ENCODE measurements around the gene SCUBE1. TPM values are rescaled to one million over a fixed set of nuclear protein-coding genes. Genes with fewer than 3 reads are reported as not detected.

The SCUBE1 gene
- total RNA-seq, 2 experiments from 2014 or later: not detected

DNA sequence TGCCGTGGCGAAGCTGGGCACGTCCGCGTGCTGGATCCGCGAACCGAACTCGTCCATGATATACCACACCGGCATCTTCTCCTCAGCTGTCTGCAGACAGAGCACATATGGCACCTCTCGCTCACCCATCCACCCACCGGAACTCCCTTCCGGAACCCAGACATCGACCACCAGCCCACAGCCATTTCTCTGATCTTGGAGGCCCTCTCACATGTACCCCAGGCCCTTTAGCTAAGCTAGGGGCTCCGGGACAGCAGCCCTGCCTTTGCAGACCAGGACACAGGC lies 163.3 kb downstream of the SCUBE1 start:
- no peak for DNase-seq (ENCODE audit: low spot score)
- H4K20me1 ChIP-seq (ENCODE audit: insufficient read depth, low read length): no peaks in the 10 kb centered on the region
- H3K4me3 ChIP-seq (ENCODE audit: low read depth, low read length, poor library complexity, severe bottlenecking): no peak overlapping the region
- peaks cover 80% of the 10 kb centered on the region for H3K36me3 ChIP-seq (ENCODE audit: insufficient read depth, low read length)
- BruUV-seq (replicated peaks): no TSS peak
- no peak overlapping the region for H2AFZ ChIP-seq (ENCODE audit: low read length)
- no peak overlapping the region for H3K27ac ChIP-seq (ENCODE audit: low read depth, low read length, poor library complexity, severe bottlenecking)
- intact Hi-C loops (cut with micrococcal nuclease; ENCODE audit: unreplicated experiment): no loop called here
- ChIA-PET CTCF (ENCODE audit: unreplicated experiment) (no interaction called here), POLR2A (no interaction called here)
- peaks cover 7% of the 10 kb centered on the region for H3K4me1 ChIP-seq (ENCODE audit: insufficient read depth, low read length, poor library complexity, severe bottlenecking)
- no peaks in the 10 kb centered on the region for H3K9me3 ChIP-seq (ENCODE audit: low read length)
- H3K79me2 ChIP-seq (ENCODE audit: insufficient read depth, low read depth, low read length): peaks cover 8% of the 10 kb centered on the region; the same call in 1 of the 2 replicates
- TF ChIP-seq EZH2phosphoT487 (IDR thresholded peaks at IDR 0.05; ENCODE audit: borderline replicate concordance, low read depth, low read length): no peak
- TF ChIP-seq, protein P1, sequence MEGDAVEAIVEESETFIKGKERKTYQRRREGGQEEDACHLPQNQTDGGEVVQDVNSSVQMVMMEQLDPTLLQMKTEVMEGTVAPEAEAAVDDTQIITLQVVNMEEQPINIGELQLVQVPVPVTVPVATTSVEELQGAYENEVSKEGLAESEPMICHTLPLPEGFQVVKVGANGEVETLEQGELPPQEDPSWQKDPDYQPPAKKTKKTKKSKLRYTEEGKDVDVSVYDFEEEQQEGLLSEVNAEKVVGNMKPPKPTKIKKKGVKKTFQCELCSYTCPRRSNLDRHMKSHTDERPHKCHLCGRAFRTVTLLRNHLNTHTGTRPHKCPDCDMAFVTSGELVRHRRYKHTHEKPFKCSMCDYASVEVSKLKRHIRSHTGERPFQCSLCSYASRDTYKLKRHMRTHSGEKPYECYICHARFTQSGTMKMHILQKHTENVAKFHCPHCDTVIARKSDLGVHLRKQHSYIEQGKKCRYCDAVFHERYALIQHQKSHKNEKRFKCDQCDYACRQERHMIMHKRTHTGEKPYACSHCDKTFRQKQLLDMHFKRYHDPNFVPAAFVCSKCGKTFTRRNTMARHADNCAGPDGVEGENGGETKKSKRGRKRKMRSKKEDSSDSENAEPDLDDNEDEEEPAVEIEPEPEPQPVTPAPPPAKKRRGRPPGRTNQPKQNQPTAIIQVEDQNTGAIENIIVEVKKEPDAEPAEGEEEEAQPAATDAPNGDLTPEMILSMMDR (conservative IDR thresholded peaks at IDR 0.05; ENCODE audit: low read length): no peak
- no peak overlapping the region for H3K4me2 ChIP-seq (ENCODE audit: low read length)
- H3K9me2 ChIP-seq (ENCODE audit: insufficient read depth, low read length): no peaks in the 10 kb centered on the region

DNA sequence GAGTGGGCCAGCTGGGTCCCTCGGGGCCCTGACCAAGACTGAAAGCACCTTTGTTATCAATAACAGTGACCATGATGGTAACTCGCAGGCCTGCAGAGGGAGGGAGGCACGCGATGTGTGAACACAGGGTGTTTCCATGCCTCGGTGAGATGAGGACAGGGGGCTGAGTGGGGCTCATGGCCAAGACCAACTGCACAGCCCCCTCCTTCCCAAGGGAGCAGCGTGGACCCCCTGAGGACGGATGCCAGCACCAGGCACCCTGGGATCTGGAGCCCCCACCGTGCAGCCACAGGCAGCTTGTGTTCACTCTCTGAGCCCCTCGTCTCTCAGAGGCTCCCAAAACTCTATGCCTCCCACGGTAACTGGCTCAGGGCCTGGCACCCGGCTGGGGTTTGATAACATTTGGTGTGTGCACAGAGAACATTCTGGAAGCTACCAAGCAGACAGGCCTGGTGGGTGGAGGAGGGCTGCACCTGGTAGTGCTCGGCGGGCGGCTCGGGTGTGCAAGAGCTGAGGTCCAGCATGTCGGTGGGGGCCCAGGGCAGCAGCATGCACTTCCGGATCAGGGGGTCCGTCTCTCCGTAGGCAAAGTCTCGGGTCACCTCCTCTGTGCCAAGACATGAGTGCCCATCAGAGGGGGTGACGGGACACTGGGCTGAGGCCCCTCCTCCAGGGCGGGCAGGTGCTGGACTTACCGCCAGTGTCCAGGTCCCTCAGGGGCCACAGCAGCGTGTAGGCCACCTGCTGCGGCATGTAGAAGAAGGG lies 163.8 kb downstream of the SCUBE1 start:
- no peak for DNase-seq (ENCODE audit: low spot score)
- POLR2A ChIA-PET: no interaction called here
- Histone ChIP-seq H3K79me2 (ENCODE audit: insufficient read depth, low read depth, low read length) (peaks cover 8% of the 10 kb centered on the region; the same call in 1 of the 2 replicates), H3K4me3 (ENCODE audit: low read depth, low read length, poor library complexity, severe bottlenecking) (no peak overlapping the region), H3K4me2 (ENCODE audit: low read length) (no peak overlapping the region), H3K36me3 (ENCODE audit: insufficient read depth, low read length) (peaks cover 86% of the 10 kb centered on the region), H3K4me1 (ENCODE audit: insufficient read depth, low read length, poor library complexity, severe bottlenecking) (peaks cover 2% of the 10 kb centered on the region), H2AFZ (ENCODE audit: low read length) (no peak overlapping the region), H3K27ac (ENCODE audit: low read depth, low read length, poor library complexity, severe bottlenecking) (no peak overlapping the region), H3K9me3 (ENCODE audit: low read length) (no peaks in the 10 kb centered on the region), H3K9me2 (ENCODE audit: insufficient read depth, low read length) (no peaks in the 10 kb centered on the region), H4K20me1 (ENCODE audit: insufficient read depth, low read length) (no peaks in the 10 kb centered on the region)
- intact Hi-C loops (cut with micrococcal nuclease; ENCODE audit: unreplicated experiment): no loop called here
- CTCF ChIA-PET (ENCODE audit: unreplicated experiment): no interaction called here
- BruUV-seq (replicated peaks): no TSS peak
- TF ChIP-seq, protein P1 (conservative IDR thresholded peaks at IDR 0.05; ENCODE audit: low read length): no peak
- TF ChIP-seq EZH2phosphoT487 (IDR thresholded peaks at IDR 0.05; ENCODE audit: borderline replicate concordance, low read depth, low read length): no peak

DNA sequence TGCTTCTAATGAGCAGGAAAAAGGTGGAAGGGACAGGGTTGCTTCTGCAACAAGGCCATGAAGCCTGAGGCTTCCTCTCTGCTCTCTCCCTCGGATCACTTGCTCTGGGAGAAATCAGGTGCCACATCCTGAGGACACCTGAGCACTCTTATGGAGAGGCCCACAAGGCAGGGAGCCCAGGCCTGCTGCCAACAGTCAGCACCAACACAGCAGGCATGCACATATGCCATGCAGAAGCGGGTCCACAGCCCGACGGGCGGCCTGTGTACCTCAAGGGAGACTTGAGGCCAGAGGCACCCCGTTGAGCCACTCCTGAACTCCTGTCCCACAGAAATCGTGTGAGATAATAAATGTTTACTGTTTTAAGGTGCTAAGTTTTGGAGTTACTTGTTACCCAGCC lies 165.7 kb downstream of the SCUBE1 start:
- intact Hi-C loops (cut with micrococcal nuclease; ENCODE audit: unreplicated experiment): no loop called here
- H3K36me3 ChIP-seq (ENCODE audit: insufficient read depth, low read length): peaks cover 85% of the 10 kb centered on the region
- H3K9me2 ChIP-seq (ENCODE audit: insufficient read depth, low read length): no peaks in the 10 kb centered on the region
- H2AFZ ChIP-seq (ENCODE audit: low read length): no peak overlapping the region
- H4K20me1 ChIP-seq (ENCODE audit: insufficient read depth, low read length): no peaks in the 10 kb centered on the region
- no TSS peak for BruUV-seq (replicated peaks)
- H3K4me2 ChIP-seq (ENCODE audit: low read length): no peak overlapping the region
- H3K4me1 ChIP-seq (ENCODE audit: insufficient read depth, low read length, poor library complexity, severe bottlenecking): no peaks in the 10 kb centered on the region
- H3K4me3 ChIP-seq (ENCODE audit: low read depth, low read length, poor library complexity, severe bottlenecking): no peak overlapping the region
- DNase-seq (ENCODE audit: low spot score): no peak
- no peak for TF ChIP-seq EZH2phosphoT487 (IDR thresholded peaks at IDR 0.05; ENCODE audit: borderline replicate concordance, low read depth, low read length)
- TF ChIP-seq, protein P1 (conservative IDR thresholded peaks at IDR 0.05; ENCODE audit: low read length): no peak
- H3K79me2 ChIP-seq (ENCODE audit: insufficient read depth, low read depth, low read length): no peaks in the 10 kb centered on the region
- H3K9me3 ChIP-seq (ENCODE audit: low read length): no peaks in the 10 kb centered on the region
- no peak overlapping the region for H3K27ac ChIP-seq (ENCODE audit: low read depth, low read length, poor library complexity, severe bottlenecking)
- CTCF ChIA-PET (ENCODE audit: unreplicated experiment): no interaction called here
- POLR2A ChIA-PET: no interaction called here
